G401 (cell line): ENCODE results near the gene SPSB4. TPM values are rescaled to one million over a fixed set of nuclear protein-coding genes. Genes with fewer than 3 reads are reported as not detected.

ENCODE experiments used
- DNase-seq: peaks from one replicate; pipeline ENCODE4 v3.0.0-alpha.2; 2015; ENCODE audit warnings: low spot score
- in situ Hi-C: cut with HindIII; loops from 2 replicates; pipeline ENCODE4 v1.10.0; 2016; ENCODE audit warnings: low sequenced_read_pairs, mixed read lengths
- total RNA-seq: library from RNA; depleted of rRNA; stranded (reverse); fragments of >200 nt; shearing (Covaris generic); gene quantifications from 2 replicates; pipeline ENCODE4 v1.2.3, GENCODE V29; 2014

The SPSB4 gene
- total RNA-seq, 1 experiment from 2014 or later = 1.5 TPM

GRCh38 chr3:141070727-141071357 is 19.7 kb downstream of the SPSB4 start:
- no peak for DNase-seq
- in situ Hi-C loops = no loop called here

- in situ Hi-C loops = no loop called here
- DNase-seq = no peak
These were observed 20.6 kb downstream of the SPSB4 start for GRCh38 chr3:141071681-141072260.

- in situ Hi-C loops = no loop called here
- no peak for DNase-seq
These were observed 21.8 kb downstream of the SPSB4 start for GRCh38 chr3:141072950-141073349.

GRCh38 chr3:141073580-141073979 is 22.4 kb downstream of the SPSB4 start:
- DNase-seq = no peak
- in situ Hi-C loops = no loop called here

- DNase-seq = no peak
- in situ Hi-C loops = no loop called here
These were observed 23.4 kb downstream of the SPSB4 start for GRCh38 chr3:141074529-141074928.

GRCh38 chr3:141076036-141076773 is 25.1 kb downstream of the SPSB4 start:
- DNase-seq = no peak
- in situ Hi-C loops = no loop called here

DNA sequence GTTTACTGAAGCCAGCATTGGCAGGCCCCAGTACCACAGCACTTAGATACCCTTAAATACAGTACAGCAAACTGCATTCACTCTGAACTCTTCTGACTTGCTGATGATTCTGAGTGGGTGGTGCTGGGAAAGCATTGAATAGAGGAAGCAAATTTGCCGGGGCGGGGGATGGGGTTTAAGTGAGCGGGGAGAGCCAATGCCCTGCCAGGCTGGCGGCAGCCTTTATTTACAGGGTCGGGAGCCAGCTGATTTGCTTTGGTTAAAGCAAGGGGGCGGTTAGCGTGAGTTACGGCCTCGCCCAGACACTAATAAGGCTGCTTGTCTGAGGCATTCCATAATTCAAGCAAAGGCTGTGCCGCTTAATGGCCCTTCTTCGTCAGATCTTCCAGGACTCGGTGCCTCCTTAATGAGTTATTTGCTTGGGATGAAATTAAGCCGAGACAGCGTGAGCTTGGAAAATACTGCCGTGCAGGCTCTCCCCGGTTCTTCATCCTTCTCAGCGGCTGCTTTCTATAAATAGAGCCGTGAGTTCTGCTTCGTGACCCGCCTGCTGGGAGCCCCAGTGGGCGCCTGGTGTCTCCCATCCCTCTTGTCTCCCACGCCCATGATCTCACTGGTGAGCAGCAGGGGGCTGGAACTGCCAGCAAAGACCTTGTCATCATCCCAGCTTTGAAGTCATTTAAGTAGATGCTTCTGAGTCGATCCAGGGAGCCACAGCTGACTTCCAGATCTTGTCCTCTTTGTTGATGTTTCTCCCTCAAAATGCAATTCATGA is 25.8 kb downstream of the SPSB4 start:
- in situ Hi-C loops = no loop called here
- no peak for DNase-seq

- DNase-seq = no peak
- in situ Hi-C loops = no loop called here
These were observed 26.5 kb downstream of the SPSB4 start for GRCh38 chr3:141077631-141078030.

DNA sequence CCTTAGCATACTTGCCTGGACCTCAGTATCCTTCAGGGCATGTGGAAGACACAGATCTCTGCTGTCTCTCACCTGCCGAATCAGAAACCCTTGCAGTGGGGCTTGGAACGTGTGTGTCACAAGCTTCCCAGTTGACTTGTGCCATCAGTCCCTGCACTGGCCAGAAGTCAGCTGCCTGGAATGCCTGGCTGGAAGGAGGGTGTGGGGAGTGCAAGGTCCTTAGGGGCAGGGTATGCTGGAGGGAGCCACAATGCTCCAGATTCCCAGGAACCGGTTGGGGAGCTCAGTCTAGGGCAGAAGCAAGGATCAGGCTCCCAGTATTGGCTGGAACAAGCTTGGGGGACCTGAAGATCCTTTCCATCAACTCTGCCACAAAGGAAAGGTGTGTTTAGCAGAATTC is 27.1 kb downstream of the SPSB4 start:
- DNase-seq = no peak
- in situ Hi-C loops = no loop called here

GRCh38 chr3:141080431-141080830 is 29.3 kb downstream of the SPSB4 start:
- in situ Hi-C loops = no loop called here
- DNase-seq = no peak

GRCh38 chr3:141081141-141081795 is 30.1 kb downstream of the SPSB4 start:
- DNase-seq = no peak
- in situ Hi-C loops = no loop called here

DNA sequence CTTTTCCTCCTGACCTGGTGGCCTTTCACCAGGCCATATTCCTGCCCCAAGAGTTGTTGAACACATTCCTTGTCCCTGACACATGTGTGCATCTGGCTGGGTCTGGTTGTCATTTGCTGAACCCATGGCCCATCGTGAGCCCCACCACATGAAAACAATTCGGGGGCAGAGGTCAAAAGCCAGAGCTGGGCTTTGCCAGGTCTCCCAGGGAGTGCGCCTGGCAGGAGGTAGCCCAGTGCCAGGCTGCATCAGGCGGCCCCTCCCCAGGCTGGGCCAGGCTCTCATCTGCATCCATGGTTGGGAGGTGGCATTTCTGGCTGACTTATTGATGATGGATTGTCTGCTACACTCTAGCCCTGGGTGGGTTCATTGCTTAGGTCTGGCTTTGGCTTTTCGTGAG is 30.9 kb downstream of the SPSB4 start:
- in situ Hi-C loops = no loop called here
- no peak for DNase-seq

- in situ Hi-C loops = no loop called here
These were observed 32.1 kb downstream of the SPSB4 start for GRCh38 chr3:141083226-141083625.

GRCh38 chr3:141083836-141084649 is 32.9 kb downstream of the SPSB4 start:
- in situ Hi-C loops = no loop called here
- DNase-seq = no peak

More at GRCh38 chr3:141083226-141083625, 32.1 kb downstream of the SPSB4 start:
- no peak for DNase-seq

GRCh38 chr3:141085343-141086070 is 34.4 kb downstream of the SPSB4 start:
- in situ Hi-C loops = no loop called here
- DNase-seq = no peak

DNA sequence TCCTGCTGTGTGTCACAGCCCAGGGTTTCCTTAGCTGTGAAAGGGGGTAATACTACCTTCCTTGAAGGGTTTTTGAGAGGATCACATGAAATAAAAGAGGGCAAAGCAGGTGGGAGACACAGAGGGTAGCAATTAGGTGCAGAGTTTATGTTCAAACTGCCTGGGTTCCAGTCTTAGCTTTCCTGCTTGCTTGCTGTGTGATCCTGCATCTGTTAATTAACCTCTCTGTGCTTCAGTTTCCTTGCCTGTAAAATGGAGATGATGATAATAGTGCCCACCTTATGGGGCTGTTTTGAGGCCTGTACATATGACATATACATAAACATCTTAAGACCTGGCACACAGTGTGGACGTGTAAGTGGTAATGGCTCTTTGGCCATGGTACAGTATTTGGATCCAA is 35.0 kb downstream of the SPSB4 start:
- DNase-seq = no peak
- in situ Hi-C loops = no loop called here

- in situ Hi-C loops = no loop called here
- no peak for DNase-seq
These were observed 36.1 kb downstream of the SPSB4 start for GRCh38 chr3:141087076-141087777.
